Measurements from ENCODE around the gene CAPS.

- no peak for TF ChIP-seq CTCF (IDR thresholded peaks at IDR 0.05 in 4 of 5, conservative IDR thresholded peaks at IDR 0.05 in 1 of 5)
- no peak for TF ChIP-seq POLR2A (IDR thresholded peaks at IDR 0.05)
These were observed 20.9 kb downstream of the CAPS start for GRCh38 chr19:5934774-5935472.
